ENCODE results near the gene NCOA5.

NCOA5 gene

GRCh38 chr20:46034039-46034438 is 55.7 kb downstream of the NCOA5 start:
- DNase-seq: peak; percentile 55

- DNase-seq: no peak
Observed at GRCh38 chr20:46031701-46032254, 58.0 kb downstream of the NCOA5 start.

- DNase-seq: no peak
Observed at GRCh38 chr20:46031014-46031569, 58.7 kb downstream of the NCOA5 start.

- DNase-seq: no peak
Observed at GRCh38 chr20:46030284-46031013, 59.3 kb downstream of the NCOA5 start.

- no peak for DNase-seq
Observed at GRCh38 chr20:46028772-46029371, 60.9 kb downstream of the NCOA5 start, which contains the start of gene SLC12A5. TSS of gene SLC12A5 (plus strand) at chr20:46029215. CDS start at chr20:46029345, 130 bp downstream.

GRCh38 chr20:46028110-46028509 is 61.7 kb downstream of the NCOA5 start:
- DNase-seq: no peak

- no peak for DNase-seq
Observed at GRCh38 chr20:46027245-46027853, 62.4 kb downstream of the NCOA5 start.

- DNase-seq: no peak
Observed at GRCh38 chr20:46025376-46025783, 64.4 kb downstream of the NCOA5 start.

- DNase-seq: no peak
Observed at GRCh38 chr20:46023999-46024398, 65.8 kb downstream of the NCOA5 start.

GRCh38 chr20:46023148-46023484 is 66.6 kb downstream of the NCOA5 start:
- no peak for DNase-seq

GRCh38 chr20:46022411-46023147 is 67.2 kb downstream of the NCOA5 start:
- DNase-seq: no peak

GRCh38 chr20:46021361-46022359 is 68.1 kb downstream of the NCOA5 start:
- DNase-seq: no peak

- DNase-seq: no peak
Observed at GRCh38 chr20:46020555-46020954, 69.2 kb downstream of the NCOA5 start.

GRCh38 chr20:46018611-46019010 is 71.2 kb downstream of the NCOA5 start:
- no peak for DNase-seq

- no peak for DNase-seq
Observed at GRCh38 chr20:46018112-46018511, 71.7 kb downstream of the NCOA5 start.

GRCh38 chr20:46017272-46017671 is 72.5 kb downstream of the NCOA5 start:
- no peak for DNase-seq

- no peak for DNase-seq
Observed at GRCh38 chr20:46014517-46015396, 75.0 kb downstream of the NCOA5 start.

- peak; percentile 25 for DNase-seq
Observed at GRCh38 chr20:46013829-46014516, 75.8 kb downstream of the NCOA5 start.

- no peak for DNase-seq
Observed at GRCh38 chr20:46013322-46013828, 76.4 kb downstream of the NCOA5 start.

GRCh38 chr20:46012921-46013320 is 76.8 kb downstream of the NCOA5 start:
- no peak for DNase-seq

Measured in HCEC 1CT (cell line).